Left cardiac atrium (tissue), 4 donors: ENCODE measurements around the gene SLC25A12. TPM values are rescaled to one million over a fixed set of nuclear protein-coding genes. Genes with fewer than 3 reads are reported as not detected.
"Not testable (repeated sequence)": the region's sequence is repeated elsewhere in the genome, so short reads cannot be mapped to it uniquely, and the experiment has no call there.

Experiments
- ATAC-seq, 2 donors: fragments of 200-7000 bp; cut with Tn5 transposase; one replicate each; pipeline ENCODE4 v1.9.1; 2020; ENCODE audit warnings: mild to moderate bottlenecking in 2 of 2, moderate library complexity in 2 of 2
- DNase-seq: peaks from one replicate; pipeline ENCODE4 v3.0.0-alpha.2; 2020
- intact Hi-C, 2 donors: fragments of 100-400 bp; cut with DNase I; formaldehyde crosslinking; loops; one replicate each; pipeline versions ENCODE4 v1.14.1 to v1.15.1; 2022 to 2023
- total RNA-seq, 2 donors: library from RNA; stranded (reverse); fragmentation: NEBNext Ultra II Directional; extraction: Animal tissue kit (Norgen Biotek cat#: 25700); gene quantifications; one replicate each; pipeline ENCODE4 v1.2.1, GENCODE V29; 2021
- donor health status: DM: no; HTN: yes; CAD: no.
- donor health status: DM: no; HTN: yes; CAD: no; lungs with severe emphysema.
- donor health status: DM: yes; HTN: yes; CAD: no.
- donor health status: Dilated cardiomyopathy.

SLC25A12 gene
- total RNA-seq, 2 donors from 2014 or later: 65.6 to 101 TPM

DNA sequence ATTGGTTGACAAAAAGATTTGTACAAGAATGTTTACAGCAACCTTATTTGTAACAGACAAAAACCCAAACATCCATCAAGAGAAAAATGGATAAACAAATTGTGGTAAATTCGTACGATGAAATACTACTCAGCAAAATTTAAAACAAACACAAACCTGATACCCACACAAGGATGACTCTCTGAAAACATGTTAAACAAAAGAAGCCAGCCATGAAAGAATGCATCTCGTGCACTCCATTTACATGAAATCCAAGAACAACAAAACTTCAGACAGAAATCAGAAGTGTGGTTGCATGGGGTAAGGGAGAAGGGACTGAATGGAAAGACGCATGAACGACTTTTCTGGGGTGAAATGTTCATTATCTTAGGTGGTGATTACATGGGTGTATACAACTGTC is 93.4 kb downstream of the SLC25A12 start:
- intact Hi-C loops: no loop called here
- ATAC-seq (no peak), DNase-seq (no peak)

DNA sequence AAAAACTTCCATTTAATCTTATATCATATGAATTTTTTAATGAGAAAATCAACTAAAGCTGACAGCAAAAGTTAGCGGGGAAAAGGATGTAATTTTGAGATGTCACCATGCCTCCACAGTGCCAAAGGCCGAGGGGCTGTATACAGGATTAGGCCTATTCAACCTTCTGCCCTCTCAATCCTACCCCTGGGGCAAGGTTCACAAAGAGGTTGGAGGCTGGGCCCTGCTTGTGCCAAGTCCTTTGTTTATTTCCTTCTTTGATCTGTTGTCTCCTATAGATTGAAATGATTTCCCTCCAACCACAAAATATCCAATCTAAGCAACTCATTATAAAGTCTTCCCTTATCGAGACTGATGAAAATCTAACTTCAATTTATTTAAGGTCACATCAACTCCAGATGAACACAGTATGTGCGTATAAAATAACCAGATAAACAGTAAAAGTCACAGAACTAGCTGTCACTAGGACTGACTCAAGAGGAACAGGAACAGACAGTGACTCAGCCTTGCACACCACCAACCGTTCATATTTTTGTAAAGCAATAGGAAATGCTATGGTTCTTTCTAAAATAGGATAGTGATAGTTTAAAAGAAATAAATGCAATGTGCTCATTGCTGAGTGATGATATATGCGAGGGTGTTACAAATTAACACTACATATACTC is 95.8 kb downstream of the SLC25A12 start:
- ATAC-seq: no peak
- intact Hi-C loops: no loop called here

DNA sequence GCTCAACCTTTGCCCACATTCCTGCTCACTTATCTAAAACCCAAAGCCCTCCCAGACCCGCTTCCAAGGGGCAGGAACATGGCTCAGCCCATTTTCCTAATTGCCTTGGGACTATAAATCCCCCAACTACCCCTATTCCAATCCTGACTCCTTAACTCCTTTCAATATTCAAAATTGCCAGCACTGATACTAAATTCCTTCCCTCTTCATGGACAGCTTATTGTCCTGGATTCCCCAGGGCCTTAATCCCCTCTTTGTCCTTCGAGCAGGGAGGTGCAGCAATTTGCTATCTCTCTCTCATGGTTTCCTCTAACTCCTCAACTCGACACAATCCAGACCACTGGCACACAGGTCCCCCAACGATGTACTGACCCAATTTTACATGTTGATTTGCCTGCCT is 99.1 kb downstream of the SLC25A12 start:
- DNase-seq (no peak), ATAC-seq (no peak)
- intact Hi-C loops: no loop called here

More for the DNA sequence above, 95.8 kb downstream of the SLC25A12 start:
- DNase-seq: no peak

DNA sequence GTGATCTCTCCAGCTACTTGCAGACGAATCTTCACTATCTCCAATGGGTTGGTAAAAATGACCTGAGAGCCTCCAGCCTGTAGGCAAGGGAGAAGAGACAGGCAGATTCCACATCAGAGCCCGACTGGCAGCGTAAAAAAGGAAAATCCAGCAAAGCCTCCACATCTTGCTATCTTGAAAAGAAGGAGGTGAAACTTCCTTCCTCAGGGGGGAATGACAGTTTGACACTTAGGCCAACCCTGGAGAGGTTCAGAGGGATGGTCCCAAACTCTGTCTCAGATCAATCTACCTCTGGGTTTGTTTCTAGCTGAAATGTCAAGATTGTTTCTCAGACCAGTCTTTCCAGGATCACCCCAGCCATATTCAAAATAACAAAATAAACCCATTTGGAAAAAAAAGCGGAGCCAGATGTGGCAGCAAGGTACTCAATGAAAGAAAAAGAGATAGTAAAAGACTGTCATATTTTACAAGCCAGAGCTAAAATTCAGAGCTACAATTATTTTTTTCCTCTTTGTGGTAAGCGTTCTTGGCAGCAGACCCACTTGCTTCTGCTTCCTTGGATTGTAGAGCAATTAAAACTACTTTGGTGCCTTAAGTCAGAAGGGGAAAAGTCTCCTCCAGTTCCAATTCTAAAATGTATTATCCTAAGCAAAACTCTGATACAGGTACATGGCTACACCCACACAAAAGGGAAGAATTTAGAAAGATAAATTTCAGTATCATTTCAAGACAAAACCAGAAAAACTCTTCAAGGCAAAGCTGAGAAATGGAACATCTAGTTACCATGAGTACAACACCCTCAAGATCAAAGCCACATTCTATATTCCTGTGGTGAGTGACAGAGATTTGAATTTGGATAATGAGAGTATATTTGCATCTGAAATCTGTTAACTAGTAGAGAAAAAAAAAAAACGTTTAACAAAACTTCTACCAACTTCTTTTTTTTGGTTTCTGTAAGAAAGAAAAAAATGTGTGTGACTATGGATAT is 100.1 kb downstream of the SLC25A12 start:
- intact Hi-C loops: no loop called here

DNA sequence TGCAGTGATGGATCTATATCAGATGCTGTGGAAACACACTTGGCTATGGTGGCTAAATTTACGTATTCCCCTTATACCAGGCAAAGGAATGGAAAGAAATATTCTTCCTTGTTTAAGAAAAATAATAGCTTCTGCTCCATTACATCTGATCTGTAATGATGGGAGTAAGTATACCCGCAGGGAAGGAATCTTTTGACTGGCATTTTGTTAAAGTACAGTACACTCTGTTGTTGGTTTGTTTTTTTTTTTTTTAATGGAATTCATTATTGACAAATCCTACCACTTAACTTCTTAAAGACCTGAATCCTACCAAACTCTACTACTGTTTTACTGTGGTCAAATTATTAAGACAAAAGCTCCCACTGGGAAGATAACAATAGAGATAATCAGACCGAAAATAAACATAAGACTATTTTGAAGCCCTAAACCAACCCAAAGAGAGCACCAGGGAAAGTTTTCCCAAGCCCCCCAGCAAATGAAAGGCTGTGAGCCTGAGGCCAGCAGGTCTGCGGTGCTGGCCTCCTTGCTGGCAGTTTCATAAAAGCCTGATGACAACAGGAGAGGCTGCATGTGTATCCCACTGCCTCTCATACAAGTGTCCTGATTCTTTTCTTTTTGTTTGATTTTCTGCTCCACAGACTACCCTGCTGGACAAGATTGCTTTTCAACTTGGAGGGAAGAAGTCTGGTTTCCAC is 101.0 kb downstream of the SLC25A12 start:
- ATAC-seq (no peak), DNase-seq (no peak)
- intact Hi-C loops: no loop called here

More for the DNA sequence above, 100.1 kb downstream of the SLC25A12 start:
- ATAC-seq: no peak
- no peak for DNase-seq

DNA sequence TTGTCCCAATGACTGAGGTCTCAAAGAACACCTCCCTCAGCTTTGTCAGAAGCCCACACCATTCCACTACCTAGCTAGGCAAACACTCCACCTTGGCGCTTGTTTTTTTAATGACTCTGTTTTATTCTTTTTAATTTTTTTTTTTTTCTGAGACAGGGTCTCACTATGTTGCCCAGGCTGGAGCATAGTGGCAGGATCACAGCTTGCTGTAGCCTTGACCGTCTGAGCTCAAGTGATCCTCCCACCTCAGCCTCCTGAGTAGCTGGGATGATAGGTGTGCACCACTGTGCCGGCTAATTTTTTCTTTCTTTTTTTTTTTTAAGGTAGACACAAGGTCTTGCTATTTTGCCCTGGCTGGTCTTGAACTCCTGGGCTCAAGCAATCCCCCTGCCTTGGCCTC is 101.9 kb downstream of the SLC25A12 start:
- ATAC-seq (no peak), DNase-seq (no peak)
- intact Hi-C loops: no loop called here

DNA sequence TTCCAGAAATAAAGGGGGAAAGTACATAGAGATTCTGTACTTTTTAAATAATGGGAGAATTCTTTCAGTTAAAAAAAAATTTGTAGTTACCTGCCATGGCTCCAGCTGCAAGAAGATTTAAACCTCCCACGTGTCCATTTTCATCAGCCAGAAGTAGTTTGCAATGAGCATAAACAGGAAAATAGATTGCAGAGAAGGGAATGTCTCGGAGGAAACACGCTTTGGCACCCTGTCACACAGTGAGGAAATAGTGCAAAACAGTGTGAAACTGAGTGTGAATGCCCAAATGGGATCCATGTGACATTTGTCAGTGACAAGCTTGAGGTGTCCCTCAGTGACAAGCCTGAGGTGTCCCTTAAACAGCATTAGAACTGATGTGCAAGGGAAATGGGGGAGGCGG is 102.7 kb downstream of the SLC25A12 start:
- intact Hi-C loops: no loop called here
- DNase-seq: no peak
- peak in 1 of 2 donors; percentile 41 for ATAC-seq

DNA sequence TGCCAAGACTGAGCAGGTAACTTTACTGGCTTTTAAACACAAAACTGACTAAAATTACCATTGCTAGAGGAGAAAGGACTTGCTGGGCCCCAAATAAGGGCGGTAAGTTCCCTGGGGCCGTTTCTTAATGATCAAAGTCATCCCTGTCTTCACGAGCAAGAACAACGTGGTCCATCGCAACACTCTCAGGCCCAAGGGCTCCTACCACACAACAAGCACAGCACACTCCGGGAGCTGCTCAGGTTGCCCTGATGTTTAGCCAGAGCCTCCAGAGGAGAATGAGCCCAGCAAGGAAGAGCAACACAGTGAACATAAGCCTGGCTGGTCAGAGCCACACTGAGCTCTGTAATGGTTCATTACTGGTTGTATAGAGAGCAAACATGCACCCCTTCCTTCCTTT is 104.1 kb downstream of the SLC25A12 start:
- intact Hi-C loops: no loop called here
- DNase-seq (no peak), ATAC-seq (no peak)

DNA sequence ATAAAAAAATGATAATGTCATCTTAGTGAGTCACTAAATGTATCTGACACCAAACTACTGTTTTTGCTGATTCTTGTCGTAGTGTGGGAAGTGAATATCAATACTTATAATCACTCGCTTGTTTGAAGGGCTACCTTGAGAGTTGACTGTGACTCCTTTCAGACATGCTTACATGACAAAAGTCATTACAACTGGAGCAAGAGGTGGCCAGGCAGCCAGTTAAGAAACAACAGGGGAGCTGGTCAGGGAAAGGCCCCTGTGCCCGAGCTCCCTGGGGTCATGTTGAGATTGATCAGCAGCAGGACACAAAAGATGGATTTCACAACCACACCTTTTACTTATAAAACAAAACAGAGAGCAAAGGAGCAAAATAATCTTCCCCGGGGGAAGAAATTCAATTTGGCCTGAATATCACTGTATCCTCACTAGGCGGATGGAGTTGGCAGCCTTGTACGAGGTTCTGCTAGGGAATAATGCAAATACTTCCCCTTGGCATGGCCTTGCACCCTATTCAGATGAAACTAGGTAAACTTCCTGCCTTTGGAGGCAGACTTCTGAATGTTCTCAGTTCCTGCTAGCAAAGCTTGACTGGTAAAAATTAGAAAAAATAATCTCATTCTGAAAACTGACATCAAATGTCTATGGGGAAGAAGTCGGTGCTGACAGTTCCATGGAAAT is 105.6 kb downstream of the SLC25A12 start:
- ATAC-seq: no peak
- DNase-seq: no peak
- intact Hi-C loops: no loop called here

DNA sequence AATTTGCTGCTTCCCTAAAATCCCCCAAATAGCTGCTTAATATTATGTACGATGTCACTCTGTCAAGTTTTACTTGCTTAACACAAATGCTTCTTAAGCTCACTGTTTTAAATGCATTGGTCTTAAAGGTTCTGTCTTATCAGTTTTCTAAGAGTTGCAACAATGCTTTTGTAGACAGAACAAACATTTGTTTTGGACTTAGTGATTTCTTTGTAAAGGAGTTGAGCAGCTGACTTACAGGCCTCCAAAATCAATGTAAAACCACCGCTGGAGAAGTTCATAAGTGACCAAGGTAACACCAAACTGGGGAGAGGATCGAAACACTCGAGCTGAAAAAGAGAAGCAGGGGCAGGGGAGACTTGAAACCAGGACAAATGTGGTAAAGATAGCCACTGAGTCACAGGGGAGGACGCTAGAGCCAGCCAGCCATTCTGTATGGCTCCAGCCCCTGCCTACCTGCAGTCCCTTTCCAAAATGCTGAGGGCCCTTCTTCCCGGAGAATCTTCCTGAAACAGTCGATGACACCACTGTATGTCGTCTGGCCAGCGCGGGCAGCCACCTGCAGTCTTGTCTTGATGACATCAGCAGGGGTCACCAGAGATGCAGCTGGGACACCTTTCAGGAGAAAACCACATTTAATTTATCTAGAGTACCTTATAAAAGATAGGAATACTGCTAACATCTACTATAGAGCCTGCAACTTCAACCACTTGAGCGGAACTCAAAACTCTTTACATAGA is 106.5 kb downstream of the SLC25A12 start:
- ATAC-seq: no peak
- DNase-seq: no peak
- intact Hi-C loops: no loop called here

DNA sequence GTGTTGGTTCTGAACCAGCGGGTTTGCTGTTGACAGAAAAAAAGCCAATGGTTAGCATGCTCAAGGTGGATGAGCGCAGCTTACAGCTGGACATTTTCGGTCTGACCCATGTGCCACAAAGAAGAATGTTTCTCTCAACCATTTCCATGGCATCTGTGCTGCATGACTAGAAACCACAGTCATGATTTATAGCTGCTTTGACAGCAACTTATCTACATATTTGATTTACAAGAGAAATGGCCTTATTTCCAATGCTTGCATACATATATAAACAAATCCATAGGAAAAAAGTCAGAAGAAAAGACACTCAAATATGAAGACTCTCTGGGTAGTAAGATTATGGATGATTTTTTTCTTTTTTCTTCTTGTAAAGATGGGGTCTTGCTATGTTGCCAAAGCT is 108.6 kb downstream of the SLC25A12 start:
- no peak for DNase-seq
- intact Hi-C loops: no loop called here
- ATAC-seq: no peak

DNA sequence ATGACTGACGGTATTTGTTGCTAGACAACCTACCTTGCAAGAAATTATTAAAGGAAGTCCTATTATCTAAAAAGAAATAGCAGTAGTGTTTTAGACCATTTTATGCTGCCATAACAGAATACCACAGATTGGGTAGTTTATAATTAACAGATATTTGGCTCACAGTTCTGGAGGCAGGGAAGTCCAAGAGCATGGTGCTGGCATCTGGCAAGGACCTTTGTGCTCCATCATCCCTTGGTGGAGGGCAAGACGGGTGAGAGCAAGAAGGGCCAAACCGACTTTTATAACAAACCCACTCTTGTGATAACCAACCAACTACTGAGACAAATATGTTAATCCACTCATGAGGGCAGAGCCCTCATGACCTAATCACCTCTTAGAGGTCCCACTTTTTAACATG is 115.5 kb downstream of the SLC25A12 start:
- ATAC-seq: no peak
- intact Hi-C loops: no loop called here
- no peak for DNase-seq

DNA sequence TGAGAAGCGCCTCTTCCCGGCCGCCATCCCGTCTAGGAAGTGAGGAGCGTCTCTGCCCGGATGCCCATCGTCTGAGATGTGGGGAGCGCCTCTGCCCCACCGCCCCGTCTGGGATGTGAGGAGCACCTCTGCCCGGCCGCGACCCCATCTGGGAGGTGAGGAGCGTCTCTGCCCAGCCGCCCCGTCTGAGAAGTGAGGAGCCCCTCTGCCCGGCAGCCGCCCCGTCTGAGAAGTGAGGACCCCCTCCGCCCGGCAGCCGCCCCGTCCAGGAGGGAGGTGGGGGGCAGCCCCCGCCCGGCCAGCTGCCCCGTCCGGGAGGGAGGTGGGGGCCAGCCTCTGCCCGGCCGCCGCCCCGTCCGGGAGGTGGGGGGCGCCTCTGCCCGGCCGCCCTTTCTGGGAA is 119.5 kb downstream of the SLC25A12 start:
- DNase-seq, ATAC-seq, intact Hi-C loops: not testable (repeated sequence)

DNA sequence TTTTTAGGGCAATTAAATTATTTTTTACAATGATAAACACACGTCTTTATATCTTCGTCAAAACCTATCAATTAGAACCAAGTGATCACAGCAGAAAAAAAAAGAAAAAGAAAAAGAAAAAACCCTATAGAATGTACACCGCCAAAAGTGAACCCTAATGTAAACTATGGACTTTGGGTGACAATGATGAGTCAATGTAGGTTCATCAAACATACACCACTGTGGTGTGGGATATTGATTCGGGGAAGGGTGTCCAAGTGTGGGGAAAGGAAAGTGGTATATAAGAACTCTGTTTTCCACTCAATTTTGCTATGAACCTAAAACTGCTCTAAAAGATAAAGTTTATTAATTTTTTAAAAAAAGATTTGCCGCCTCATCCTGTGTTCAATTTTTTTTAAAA is 121.7 kb downstream of the SLC25A12 start:
- intact Hi-C loops: no loop called here
- ATAC-seq: no peak
- no peak for DNase-seq

DNA sequence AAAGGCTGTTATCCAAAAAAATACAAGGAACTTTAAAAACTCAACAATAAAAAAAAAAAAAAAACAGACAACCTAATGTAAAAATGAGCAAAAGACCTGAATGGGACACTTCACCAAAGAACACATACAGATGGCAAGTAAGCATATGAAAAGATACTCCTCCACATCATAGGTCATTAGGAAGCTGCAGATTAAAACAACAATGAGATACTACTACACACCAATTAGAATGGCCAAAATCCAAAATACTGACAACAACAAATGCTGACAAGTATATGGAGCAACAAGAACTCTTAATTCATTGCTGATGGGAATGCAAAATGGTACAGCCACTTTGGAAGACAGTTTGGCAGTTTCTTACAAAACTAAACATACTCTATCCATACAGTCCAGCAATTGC is 122.6 kb downstream of the SLC25A12 start:
- intact Hi-C loops: no loop called here
- ATAC-seq (no peak), DNase-seq (no peak)

DNA sequence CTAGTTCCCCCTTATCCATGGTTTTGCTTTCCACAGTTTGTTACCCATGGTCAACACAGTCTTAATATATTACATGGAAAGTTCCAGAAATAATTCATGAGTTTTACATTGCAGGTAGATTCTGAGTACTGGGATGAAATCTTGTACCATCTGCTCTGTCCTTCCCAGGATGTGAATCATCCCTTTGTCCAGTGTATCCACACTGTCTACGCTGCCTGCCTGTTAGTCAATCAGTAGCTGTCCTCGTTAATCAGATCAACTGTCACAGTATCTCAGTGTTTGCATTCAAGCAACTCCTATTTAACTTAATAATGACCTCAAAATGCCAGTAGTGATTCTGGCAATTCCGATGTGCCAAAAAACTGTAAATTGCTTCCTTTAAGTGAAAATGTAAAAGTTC is 130.4 kb downstream of the SLC25A12 start:
- ATAC-seq (no peak), DNase-seq (no peak)
- intact Hi-C loops: no loop called here

DNA sequence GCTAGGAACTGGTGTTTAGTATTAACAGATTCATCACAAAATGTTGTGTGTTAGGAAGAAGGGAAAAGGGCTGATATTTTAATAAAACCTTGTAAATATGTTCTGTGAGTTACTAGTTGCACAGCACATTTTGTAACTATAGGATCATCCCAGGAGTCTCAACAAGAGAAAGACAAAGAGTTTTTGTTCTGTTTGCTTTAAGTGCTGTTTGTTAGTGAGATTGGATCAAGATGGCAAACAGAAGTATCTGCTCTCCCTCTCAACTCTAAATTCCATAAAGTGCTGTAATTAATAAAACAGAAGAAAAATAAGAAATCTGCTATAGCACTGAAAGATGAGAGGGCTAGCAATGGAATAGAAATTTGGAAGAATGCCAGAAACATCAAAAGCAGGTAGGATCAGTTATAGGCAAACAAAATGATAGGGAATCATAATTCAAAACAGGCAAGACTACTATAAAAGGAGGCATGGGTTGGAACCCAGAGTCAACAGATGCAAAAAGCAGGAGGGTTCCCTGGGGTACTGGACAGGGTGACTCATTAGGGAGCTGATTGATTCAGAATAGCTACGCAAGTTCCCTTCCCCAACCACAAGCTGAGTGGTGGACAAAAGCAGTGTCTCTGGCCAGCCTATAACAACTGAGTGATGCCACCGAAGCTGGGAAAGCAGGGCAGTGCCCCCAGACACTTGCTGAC is 131.0 kb downstream of the SLC25A12 start:
- intact Hi-C loops: no loop called here
- no peak for ATAC-seq
- DNase-seq: no peak

DNA sequence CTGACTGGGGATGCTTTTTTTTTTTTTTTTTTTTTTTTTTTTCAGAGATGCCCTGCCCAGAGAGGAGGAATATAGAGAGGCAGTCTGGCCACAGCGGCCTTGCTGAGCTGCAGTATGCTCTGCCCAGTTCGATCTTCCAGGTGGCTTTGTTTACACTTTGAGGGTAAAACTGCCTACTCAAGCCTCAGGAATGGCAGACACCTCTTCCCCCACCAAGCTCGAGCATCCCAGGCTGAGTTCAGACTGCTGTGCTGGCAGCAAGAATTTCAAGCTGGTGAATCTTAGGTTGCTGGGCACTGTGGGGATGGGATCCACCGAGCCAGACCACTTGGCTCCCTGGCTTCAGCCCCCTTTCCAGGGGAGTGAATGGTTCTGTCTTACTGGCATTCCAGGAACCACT is 132.9 kb downstream of the SLC25A12 start:
- ATAC-seq, intact Hi-C loops: not testable (repeated sequence)

More for the DNA sequence above, 132.9 kb downstream of the SLC25A12 start:
- not testable (repeated sequence) for DNase-seq
